Parathyroid adenoma (tissue), 2 donors: Measurements from ENCODE around the gene CDK5R2.

Source experiments
- H2AFZ ChIP-seq: fragments of 300-600 bp; sonication (generic); one replicate; pipeline ENCODE4 v1.7.0; 2017; ENCODE audit warnings: antibody characterized with exemption, mild to moderate bottlenecking
- H3K27ac ChIP-seq: fragments of 300-600 bp; sonication (generic); one replicate; pipeline ENCODE4 v1.7.0; 2017
- H3K27me3 ChIP-seq: fragments of 300-600 bp; sonication (generic); one replicate; pipeline ENCODE4 v1.7.0; 2017; ENCODE audit warnings: low read length; ENCODE audit not compliant: control insufficient read depth, insufficient read depth
- H3K36me3 ChIP-seq: fragments of 300-600 bp; sonication (generic); one replicate; pipeline ENCODE4 v1.7.0; 2017; ENCODE audit warnings: low read length; ENCODE audit not compliant: control insufficient read depth, insufficient read depth
- H3K4me1 ChIP-seq: fragments of 300-600 bp; sonication (generic); one replicate; pipeline ENCODE4 v1.7.0; 2017; ENCODE audit warnings: control low read depth
- H3K4me2 ChIP-seq: fragments of 300-600 bp; sonication (generic); one replicate; pipeline ENCODE4 v1.7.0; 2017; ENCODE audit warnings: low read length
- H3K4me3 ChIP-seq: fragments of 300-600 bp; sonication (generic); one replicate; pipeline ENCODE4 v1.7.0; 2017; ENCODE audit warnings: low read depth, low read length
- H3K79me2 ChIP-seq: fragments of 300-600 bp; sonication (generic); one replicate; pipeline ENCODE4 v1.7.0; 2017; ENCODE audit warnings: control low read depth
- H3K9ac ChIP-seq: fragments of 300-600 bp; sonication (generic); one replicate; pipeline ENCODE4 v1.7.0; 2017; ENCODE audit warnings: mild to moderate bottlenecking
- H3K9me3 ChIP-seq: fragments of 300-600 bp; sonication (generic); one replicate; pipeline ENCODE4 v1.7.0; 2017; ENCODE audit warnings: low read length; ENCODE audit not compliant: control insufficient read depth
- CTCF ChIP-seq: fragments of 300-600 bp; sonication (generic); IDR thresholded peaks from one replicate; pipeline ENCODE4 v1.7.0; 2017; ENCODE audit warnings: antibody characterized with exemption, mild to moderate bottlenecking
- donor health status: primary hyperparathyroidism.

CDK5R2 gene

GRCh38 chr2:218952160-218952559 lies 7.3 kb upstream of the CDK5R2 start:
- no peak overlapping the region for H3K27ac ChIP-seq
- peaks cover 6% of the 10 kb centered on the region for H3K4me1 ChIP-seq
- H3K36me3 ChIP-seq, result no peaks in the 10 kb centered on the region
- no peaks in the 10 kb centered on the region for H3K79me2 ChIP-seq
- H3K4me2 ChIP-seq, result no peak overlapping the region
- H2AFZ ChIP-seq, result no peak overlapping the region
- H3K4me3 ChIP-seq, result no peak overlapping the region
- no peaks in the 10 kb centered on the region for H3K27me3 ChIP-seq
- no peak overlapping the region for H3K9ac ChIP-seq
- no peaks in the 10 kb centered on the region for H3K9me3 ChIP-seq
- no peak for TF ChIP-seq CTCF

GRCh38 chr2:218953366-218953954 lies 6.0 kb upstream of the CDK5R2 start:
- Histone ChIP-seq H3K27ac (no peak overlapping the region), H3K79me2 (no peaks in the 10 kb centered on the region), H3K4me3 (no peak overlapping the region), H3K9me3 (no peaks in the 10 kb centered on the region), H3K9ac (no peak overlapping the region), H2AFZ (no peak overlapping the region), H3K36me3 (no peaks in the 10 kb centered on the region), H3K27me3 (no peaks in the 10 kb centered on the region), H3K4me1 (peaks cover 6% of the 10 kb centered on the region), H3K4me2 (no peak overlapping the region)
- TF ChIP-seq CTCF, result no peak

- Histone ChIP-seq H3K4me2 (no peak overlapping the region), H3K79me2 (no peaks in the 10 kb centered on the region), H3K9ac (no peak overlapping the region), H3K27ac (no peak overlapping the region), H3K9me3 (no peaks in the 10 kb centered on the region), H3K36me3 (no peaks in the 10 kb centered on the region), H3K4me3 (no peak overlapping the region), H3K27me3 (no peaks in the 10 kb centered on the region), H3K4me1 (peaks cover 12% of the 10 kb centered on the region), H2AFZ (no peak overlapping the region)
- no peak for TF ChIP-seq CTCF
Measured at GRCh38 chr2:218954541-218955300, 4.7 kb upstream of the CDK5R2 start.

GRCh38 chr2:218956039-218956438 lies 3.4 kb upstream of the CDK5R2 start:
- H3K27me3 ChIP-seq, result no peaks in the 10 kb centered on the region
- no peak overlapping the region for H3K9ac ChIP-seq
- no peak overlapping the region for H3K4me3 ChIP-seq
- H3K79me2 ChIP-seq, result no peaks in the 10 kb centered on the region
- no peak overlapping the region for H2AFZ ChIP-seq
- H3K27ac ChIP-seq, result no peak overlapping the region
- TF ChIP-seq CTCF, result no peak
- no peaks in the 10 kb centered on the region for H3K9me3 ChIP-seq
- no peaks in the 10 kb centered on the region for H3K36me3 ChIP-seq
- H3K4me1 ChIP-seq, result peaks cover 12% of the 10 kb centered on the region
- no peak overlapping the region for H3K4me2 ChIP-seq

- no peak overlapping the region for H3K4me2 ChIP-seq
- no peak overlapping the region for H3K27ac ChIP-seq
- peaks cover 4% of the 10 kb centered on the region for H3K79me2 ChIP-seq
- peaks cover 3% of the 10 kb centered on the region for H3K27me3 ChIP-seq
- no peaks in the 10 kb centered on the region for H3K36me3 ChIP-seq
- TF ChIP-seq CTCF, result no peak
- no peaks in the 10 kb centered on the region for H3K9me3 ChIP-seq
- peaks cover 18% of the 10 kb centered on the region for H3K4me1 ChIP-seq
- no peak overlapping the region for H3K9ac ChIP-seq
- H3K4me3 ChIP-seq, result no peak overlapping the region
- H2AFZ ChIP-seq, result no peak overlapping the region
Measured at GRCh38 chr2:218957671-218958070, 1.8 kb upstream of the CDK5R2 start.
